Activated CD8-positive, alpha-beta T cell treated with anti-CD3 and anti-CD28 coated beads for 36 hours (primary cell): Measurements from ENCODE around the gene NCOR1. TPM values are rescaled to one million over a fixed set of nuclear protein-coding genes. Genes with fewer than 3 reads are reported as not detected.

Experiments
- ATAC-seq: fragments of 200-7000 bp; cut with Tn5 transposase; one replicate; pipeline ENCODE4 v1.10.0; 2021; ENCODE audit warnings: mild to moderate bottlenecking, moderate library complexity
- CTCF ChIA-PET: fragments of 350-600 bp; sonication (Branson Sonifier 250); formaldehyde crosslinking; loops from one replicate; lab custom pipeline; 2021; ENCODE audit warnings: antibody characterized with exemption; lab: Charles Lee
- POLR2A ChIA-PET: fragments of 350-600 bp; sonication (Branson Sonifier 250); formaldehyde crosslinking; loops from one replicate; lab custom pipeline; 2021; ENCODE audit warnings: antibody characterized with exemption; lab: Charles Lee
- DNase-seq: peaks from one replicate; pipeline ENCODE4 v3.0.0-alpha.2; 2020
- H3K27ac Mint-ChIP-seq: one replicate; pipeline ENCODE4 v1.8.0; 2021; ENCODE audit warnings: mild to moderate bottlenecking, mixed read lengths
- H3K27me3 Mint-ChIP-seq: one replicate; pipeline ENCODE4 v1.8.0; 2021; ENCODE audit warnings: mixed read lengths
- H3K36me3 Mint-ChIP-seq: one replicate; pipeline ENCODE4 v1.8.0; 2021; ENCODE audit warnings: low read depth, mixed read lengths
- H3K4me1 Mint-ChIP-seq: one replicate; pipeline ENCODE4 v1.8.0; 2021; ENCODE audit warnings: low read depth, mixed read lengths
- H3K4me3 Mint-ChIP-seq: one replicate; pipeline ENCODE4 v1.8.0; 2021; ENCODE audit warnings: mild to moderate bottlenecking, moderate library complexity, mixed read lengths
- H3K9me3 Mint-ChIP-seq: one replicate; pipeline ENCODE4 v1.8.0; 2021; ENCODE audit warnings: mixed read lengths
- intact Hi-C: fragments of 100-400 bp; cut with micrococcal nuclease; formaldehyde crosslinking; loops from one replicate; pipeline ENCODE4 v1.10.0; 2022
- total RNA-seq, 2 experiments: library from RNA; stranded (reverse); gene quantifications; one replicate each; pipeline ENCODE4 v1.2.3, GENCODE V29; 2021
- TF ChIP-seq, protein P1 (sequence below): fragments of 200-600 bp; IDR thresholded peaks from one replicate; pipeline ENCODE4 v1.8.0; 2022; ENCODE audit warnings: antibody characterized with exemption, mild to moderate bottlenecking

Gene NCOR1
- total RNA-seq, 2 experiments from 2014 or later, result 123 TPM

DNA sequence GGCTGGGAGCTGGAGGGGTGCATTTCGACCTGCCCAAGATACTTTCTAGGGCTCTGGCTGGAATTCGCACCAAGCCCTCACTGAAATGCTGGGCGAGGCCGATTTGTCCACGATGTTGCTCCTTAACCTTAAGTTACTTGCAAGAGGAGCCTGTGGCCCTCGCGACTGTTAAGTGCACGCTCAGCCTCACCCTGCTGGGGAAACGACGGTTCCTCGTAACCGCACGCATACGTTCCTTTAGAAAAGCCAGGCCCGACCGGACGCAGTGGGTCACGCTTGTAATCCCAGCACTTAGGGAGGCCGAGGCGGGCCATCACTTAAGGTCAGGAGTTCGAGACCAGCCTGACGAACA, 607 bp upstream of the NCOR1 start:
- Mint-ChIP-seq H3K4me1 (peaks cover 33% of the 10 kb centered on the region), H3K27me3 (no peaks in the 10 kb centered on the region), H3K27ac (peak overlapping the region; percentile 92), H3K4me3 (peak overlapping the region; percentile 98), H3K9me3 (no peaks in the 10 kb centered on the region), H3K36me3 (peaks cover 11% of the 10 kb centered on the region)
- POLR2A ChIA-PET, result interaction anchor here (0.8 to 3.5 kb wide), 7 partner anchors 10 to 217 kb away, joined by 3 to 30 read pairs (median 5); partner anchors contain the start of gene UBB
- no peak for ATAC-seq
- intact Hi-C loops, result loop anchor here (5.0 kb wide), 1 partner anchor 71 kb away; no protein-coding TSS in a partner anchor
- DNase-seq, result peak; percentile 42
- CTCF ChIA-PET, result interaction anchor here (1.3 to 2.7 kb wide), 2 partner anchors 70 to 134 kb away, joined by 4 to 6 read pairs; no protein-coding TSS in a partner anchor
- TF ChIP-seq, protein P1, sequence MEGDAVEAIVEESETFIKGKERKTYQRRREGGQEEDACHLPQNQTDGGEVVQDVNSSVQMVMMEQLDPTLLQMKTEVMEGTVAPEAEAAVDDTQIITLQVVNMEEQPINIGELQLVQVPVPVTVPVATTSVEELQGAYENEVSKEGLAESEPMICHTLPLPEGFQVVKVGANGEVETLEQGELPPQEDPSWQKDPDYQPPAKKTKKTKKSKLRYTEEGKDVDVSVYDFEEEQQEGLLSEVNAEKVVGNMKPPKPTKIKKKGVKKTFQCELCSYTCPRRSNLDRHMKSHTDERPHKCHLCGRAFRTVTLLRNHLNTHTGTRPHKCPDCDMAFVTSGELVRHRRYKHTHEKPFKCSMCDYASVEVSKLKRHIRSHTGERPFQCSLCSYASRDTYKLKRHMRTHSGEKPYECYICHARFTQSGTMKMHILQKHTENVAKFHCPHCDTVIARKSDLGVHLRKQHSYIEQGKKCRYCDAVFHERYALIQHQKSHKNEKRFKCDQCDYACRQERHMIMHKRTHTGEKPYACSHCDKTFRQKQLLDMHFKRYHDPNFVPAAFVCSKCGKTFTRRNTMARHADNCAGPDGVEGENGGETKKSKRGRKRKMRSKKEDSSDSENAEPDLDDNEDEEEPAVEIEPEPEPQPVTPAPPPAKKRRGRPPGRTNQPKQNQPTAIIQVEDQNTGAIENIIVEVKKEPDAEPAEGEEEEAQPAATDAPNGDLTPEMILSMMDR, result no peak

- H3K36me3 Mint-ChIP-seq, result peaks cover 11% of the 10 kb centered on the region
- TF ChIP-seq, protein P1, result no peak
- no peaks in the 10 kb centered on the region for H3K9me3 Mint-ChIP-seq
- no peaks in the 10 kb centered on the region for H3K27me3 Mint-ChIP-seq
- peak; percentile 29 for ATAC-seq
- ChIA-PET POLR2A (interaction anchor here (0.7 to 3.5 kb wide), 8 partner anchors 11 to 166 kb away, joined by 3 to 30 read pairs (median 5); partner anchors contain the start of gene UBB), CTCF (interaction anchor here (1.3 kb wide), 1 partner anchor 135 kb away, joined by 4 read pairs; no protein-coding TSS in a partner anchor)
- peaks cover 35% of the 10 kb centered on the region for H3K4me1 Mint-ChIP-seq
- intact Hi-C loops, result loop anchor here (5.0 kb wide), 1 partner anchor 72 kb away; no protein-coding TSS in a partner anchor
- DNase-seq, result peak; percentile 53
- H3K4me3 Mint-ChIP-seq, result peak overlapping the region; percentile 98
- peak overlapping the region; percentile 86 for H3K27ac Mint-ChIP-seq
Measured at GRCh38 chr17:16215002-16215272, 397 bp downstream of the NCOR1 start.

DNA sequence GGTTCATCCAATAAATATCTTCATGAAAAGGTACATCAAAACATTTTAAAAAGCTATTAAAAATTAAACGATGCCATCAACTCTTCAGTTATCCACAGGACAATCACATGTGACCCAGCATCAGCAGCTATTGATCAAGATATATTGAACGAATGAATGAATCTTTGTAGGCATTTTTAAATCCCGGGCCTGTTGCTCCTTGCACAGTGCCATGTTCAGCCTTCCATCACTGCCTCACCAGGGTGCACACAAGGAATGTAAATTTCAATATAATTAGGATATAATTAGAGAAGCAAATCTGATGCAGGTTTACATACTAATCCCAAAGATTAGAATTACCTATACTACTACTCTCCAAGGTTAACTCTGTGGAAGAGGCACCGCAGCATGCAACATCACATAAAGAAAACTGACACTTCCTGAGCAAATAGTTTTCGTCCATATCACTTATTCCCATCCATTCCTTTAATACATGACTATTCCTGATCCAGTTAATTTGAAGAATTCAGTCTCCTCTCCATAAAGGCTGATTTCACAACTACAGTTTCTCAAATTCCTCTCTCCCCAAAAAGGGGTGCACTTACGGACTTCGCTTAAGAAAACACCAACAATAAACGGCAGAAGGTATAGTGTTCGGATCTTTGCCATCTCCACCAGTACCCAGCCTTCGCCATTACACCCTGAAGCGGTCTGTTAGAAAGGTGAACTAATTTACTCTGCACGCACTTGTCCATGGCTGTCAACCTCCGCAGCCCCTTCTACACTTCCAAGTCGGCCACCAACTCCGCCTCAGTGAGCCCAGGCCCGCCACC, 938 bp downstream of the NCOR1 start:
- peaks cover 35% of the 10 kb centered on the region for H3K4me1 Mint-ChIP-seq
- no peak for ATAC-seq

GRCh38 chr17:16212793-16213192, 2.5 kb downstream of the NCOR1 start:
- ATAC-seq (no peak), DNase-seq (no peak)
- POLR2A ChIA-PET, result interaction anchor here (0.6 to 1.2 kb wide), 2 partner anchors 55 to 56 kb away, joined by 3 read pairs; no protein-coding TSS in a partner anchor
- CTCF ChIA-PET, result no interaction called here
- intact Hi-C loops, result no loop called here
- TF ChIP-seq, protein P1, result no peak
- Mint-ChIP-seq H3K9me3 (no peaks in the 10 kb centered on the region), H3K4me3 (peak overlapping the region; percentile 98), H3K27ac (no peak overlapping the region), H3K36me3 (peaks cover 4% of the 10 kb centered on the region), H3K27me3 (no peaks in the 10 kb centered on the region), H3K4me1 (peaks cover 35% of the 10 kb centered on the region)

More for the DNA sequence above, 938 bp downstream of the NCOR1 start:
- ChIA-PET POLR2A (interaction anchor here (0.7 to 2.2 kb wide), 6 partner anchors 11 to 72 kb away, joined by 3 to 9 read pairs (median 4); no protein-coding TSS in a partner anchor), CTCF (interaction anchor here (0.9 kb wide), 1 partner anchor 64 kb away, joined by 3 read pairs; no protein-coding TSS in a partner anchor)
- intact Hi-C loops, result loop anchor here (5.0 kb wide), 1 partner anchor 73 kb away; no protein-coding TSS in a partner anchor
- TF ChIP-seq, protein P1, result no peak
- peak overlapping the region; percentile 86 for H3K27ac Mint-ChIP-seq
- no peaks in the 10 kb centered on the region for H3K9me3 Mint-ChIP-seq
- no peak for DNase-seq
- H3K36me3 Mint-ChIP-seq, result peaks cover 10% of the 10 kb centered on the region
- H3K4me3 Mint-ChIP-seq, result peak overlapping the region; percentile 98
- no peaks in the 10 kb centered on the region for H3K27me3 Mint-ChIP-seq
